ENCODE data around the gene NF1.

DNA sequence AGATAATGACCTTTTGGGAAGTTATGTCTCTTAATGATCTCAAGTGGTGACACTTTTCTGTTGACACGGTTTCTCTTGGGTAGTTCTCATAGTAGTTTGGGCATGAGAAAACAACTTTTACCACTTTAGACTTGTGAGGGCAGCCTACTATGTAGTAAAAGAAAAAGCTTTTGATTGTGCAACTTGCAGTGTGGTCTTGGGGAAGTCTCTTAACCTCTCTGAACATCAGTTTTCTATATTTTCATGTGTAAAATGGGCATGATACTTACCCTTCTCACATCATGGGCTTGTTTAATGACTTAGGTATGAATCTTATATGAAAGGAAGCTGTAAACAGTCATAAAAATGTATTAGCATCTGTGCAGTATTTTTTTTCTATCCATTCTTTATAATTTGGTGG lies 11.2 kb downstream of the NF1 start:
- no peak for TF ChIP-seq EZH2phosphoT487 (IDR thresholded peaks at IDR 0.05; ENCODE audit: low read depth)
- TF ChIP-seq, protein P1, sequence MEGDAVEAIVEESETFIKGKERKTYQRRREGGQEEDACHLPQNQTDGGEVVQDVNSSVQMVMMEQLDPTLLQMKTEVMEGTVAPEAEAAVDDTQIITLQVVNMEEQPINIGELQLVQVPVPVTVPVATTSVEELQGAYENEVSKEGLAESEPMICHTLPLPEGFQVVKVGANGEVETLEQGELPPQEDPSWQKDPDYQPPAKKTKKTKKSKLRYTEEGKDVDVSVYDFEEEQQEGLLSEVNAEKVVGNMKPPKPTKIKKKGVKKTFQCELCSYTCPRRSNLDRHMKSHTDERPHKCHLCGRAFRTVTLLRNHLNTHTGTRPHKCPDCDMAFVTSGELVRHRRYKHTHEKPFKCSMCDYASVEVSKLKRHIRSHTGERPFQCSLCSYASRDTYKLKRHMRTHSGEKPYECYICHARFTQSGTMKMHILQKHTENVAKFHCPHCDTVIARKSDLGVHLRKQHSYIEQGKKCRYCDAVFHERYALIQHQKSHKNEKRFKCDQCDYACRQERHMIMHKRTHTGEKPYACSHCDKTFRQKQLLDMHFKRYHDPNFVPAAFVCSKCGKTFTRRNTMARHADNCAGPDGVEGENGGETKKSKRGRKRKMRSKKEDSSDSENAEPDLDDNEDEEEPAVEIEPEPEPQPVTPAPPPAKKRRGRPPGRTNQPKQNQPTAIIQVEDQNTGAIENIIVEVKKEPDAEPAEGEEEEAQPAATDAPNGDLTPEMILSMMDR (IDR thresholded peaks at IDR 0.05; ENCODE audit: low read depth, low read length) = no peak

Data from OCI-LY3 (cell line).